Neural cell (in vitro differentiated cells): Measurements from ENCODE around the gene PCYT1B.

ENCODE experiments used
- EP300 ChIP-seq: fragments of 450-650 bp; conservative IDR thresholded peaks from 2 replicates; pipeline ENCODE4 v1.6.1; 2014; ENCODE audit warnings: antibody characterized with exemption, mild to moderate bottlenecking, moderate library complexity; ENCODE audit not compliant: poor library complexity, severe bottlenecking
- EZH2 ChIP-seq: fragments of 200-600, 300-800 bp; shearing (Covaris generic), sonication (generic); IDR thresholded peaks from 2 replicates; pipeline ENCODE4 v1.6.1; 2014; ENCODE audit warnings: antibody characterized with exemption, low read length, borderline replicate concordance, mild to moderate bottlenecking; ENCODE audit not compliant: insufficient read depth, poor library complexity, severe bottlenecking
- POLR2AphosphoS5 ChIP-seq: IDR thresholded peaks from 2 replicates; pipeline ENCODE4 v1.6.1; 2012
- RAD21 ChIP-seq: fragments of 450-650 bp; conservative IDR thresholded peaks from 2 replicates; pipeline ENCODE4 v1.6.1; 2014; ENCODE audit warnings: antibody characterized with exemption, mild to moderate bottlenecking, moderate library complexity
- SMC3 ChIP-seq: fragments of 450-650 bp; conservative IDR thresholded peaks from 2 replicates; pipeline ENCODE4 v1.6.1; 2014; ENCODE audit warnings: antibody characterized with exemption, mild to moderate bottlenecking, moderate library complexity; ENCODE audit not compliant: poor library complexity
- TAF1 ChIP-seq: IDR thresholded peaks from 2 replicates; pipeline ENCODE4 v1.6.1; 2012; ENCODE audit warnings: low read depth
- TF ChIP-seq, protein P1 (sequence below): fragments of 450-650 bp; IDR thresholded peaks from 2 replicates; pipeline ENCODE4 v1.5.1; 2014; ENCODE audit warnings: antibody characterized with exemption, mild to moderate bottlenecking, moderate library complexity; ENCODE audit not compliant: poor library complexity, severe bottlenecking
- TF ChIP-seq, protein P2 (sequence below): IDR thresholded peaks from 2 replicates; pipeline ENCODE4 v1.6.1; 2012; ENCODE audit warnings: borderline replicate concordance

DNA sequence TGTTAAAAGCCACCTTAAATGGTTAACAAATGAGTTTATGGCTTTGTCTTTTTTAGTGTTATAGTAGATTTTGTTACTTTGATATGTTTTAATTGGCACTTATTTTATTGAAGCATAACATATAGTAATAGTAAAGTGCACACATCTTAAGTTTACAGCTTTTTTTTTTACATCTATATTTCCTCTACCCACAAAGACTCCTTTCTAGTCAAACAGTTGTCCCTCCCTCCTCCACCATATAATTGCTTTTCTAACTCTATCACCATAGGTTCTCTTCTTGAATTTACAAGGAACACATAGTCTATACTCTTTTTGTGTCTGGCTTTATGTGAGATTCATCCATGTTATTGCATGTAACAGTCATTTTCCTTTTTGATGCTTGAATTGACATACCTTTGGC, 110.6 kb downstream of the PCYT1B start:
- TF ChIP-seq, protein P1, sequence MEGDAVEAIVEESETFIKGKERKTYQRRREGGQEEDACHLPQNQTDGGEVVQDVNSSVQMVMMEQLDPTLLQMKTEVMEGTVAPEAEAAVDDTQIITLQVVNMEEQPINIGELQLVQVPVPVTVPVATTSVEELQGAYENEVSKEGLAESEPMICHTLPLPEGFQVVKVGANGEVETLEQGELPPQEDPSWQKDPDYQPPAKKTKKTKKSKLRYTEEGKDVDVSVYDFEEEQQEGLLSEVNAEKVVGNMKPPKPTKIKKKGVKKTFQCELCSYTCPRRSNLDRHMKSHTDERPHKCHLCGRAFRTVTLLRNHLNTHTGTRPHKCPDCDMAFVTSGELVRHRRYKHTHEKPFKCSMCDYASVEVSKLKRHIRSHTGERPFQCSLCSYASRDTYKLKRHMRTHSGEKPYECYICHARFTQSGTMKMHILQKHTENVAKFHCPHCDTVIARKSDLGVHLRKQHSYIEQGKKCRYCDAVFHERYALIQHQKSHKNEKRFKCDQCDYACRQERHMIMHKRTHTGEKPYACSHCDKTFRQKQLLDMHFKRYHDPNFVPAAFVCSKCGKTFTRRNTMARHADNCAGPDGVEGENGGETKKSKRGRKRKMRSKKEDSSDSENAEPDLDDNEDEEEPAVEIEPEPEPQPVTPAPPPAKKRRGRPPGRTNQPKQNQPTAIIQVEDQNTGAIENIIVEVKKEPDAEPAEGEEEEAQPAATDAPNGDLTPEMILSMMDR = no peak
- TF ChIP-seq RAD21 = no peak
- no peak for TF ChIP-seq EP300
- TF ChIP-seq SMC3 = no peak
- no peak for TF ChIP-seq POLR2AphosphoS5
- no peak for TF ChIP-seq EZH2
- TF ChIP-seq, protein P2, sequence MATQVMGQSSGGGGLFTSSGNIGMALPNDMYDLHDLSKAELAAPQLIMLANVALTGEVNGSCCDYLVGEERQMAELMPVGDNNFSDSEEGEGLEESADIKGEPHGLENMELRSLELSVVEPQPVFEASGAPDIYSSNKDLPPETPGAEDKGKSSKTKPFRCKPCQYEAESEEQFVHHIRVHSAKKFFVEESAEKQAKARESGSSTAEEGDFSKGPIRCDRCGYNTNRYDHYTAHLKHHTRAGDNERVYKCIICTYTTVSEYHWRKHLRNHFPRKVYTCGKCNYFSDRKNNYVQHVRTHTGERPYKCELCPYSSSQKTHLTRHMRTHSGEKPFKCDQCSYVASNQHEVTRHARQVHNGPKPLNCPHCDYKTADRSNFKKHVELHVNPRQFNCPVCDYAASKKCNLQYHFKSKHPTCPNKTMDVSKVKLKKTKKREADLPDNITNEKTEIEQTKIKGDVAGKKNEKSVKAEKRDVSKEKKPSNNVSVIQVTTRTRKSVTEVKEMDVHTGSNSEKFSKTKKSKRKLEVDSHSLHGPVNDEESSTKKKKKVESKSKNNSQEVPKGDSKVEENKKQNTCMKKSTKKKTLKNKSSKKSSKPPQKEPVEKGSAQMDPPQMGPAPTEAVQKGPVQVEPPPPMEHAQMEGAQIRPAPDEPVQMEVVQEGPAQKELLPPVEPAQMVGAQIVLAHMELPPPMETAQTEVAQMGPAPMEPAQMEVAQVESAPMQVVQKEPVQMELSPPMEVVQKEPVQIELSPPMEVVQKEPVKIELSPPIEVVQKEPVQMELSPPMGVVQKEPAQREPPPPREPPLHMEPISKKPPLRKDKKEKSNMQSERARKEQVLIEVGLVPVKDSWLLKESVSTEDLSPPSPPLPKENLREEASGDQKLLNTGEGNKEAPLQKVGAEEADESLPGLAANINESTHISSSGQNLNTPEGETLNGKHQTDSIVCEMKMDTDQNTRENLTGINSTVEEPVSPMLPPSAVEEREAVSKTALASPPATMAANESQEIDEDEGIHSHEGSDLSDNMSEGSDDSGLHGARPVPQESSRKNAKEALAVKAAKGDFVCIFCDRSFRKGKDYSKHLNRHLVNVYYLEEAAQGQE = no peak
- no peak for TF ChIP-seq TAF1
